Heart right ventricle (tissue), 16 donors: Measurements from ENCODE around the gene HMCN2. TPM values are rescaled to one million over a fixed set of nuclear protein-coding genes. Genes with fewer than 3 reads are reported as not detected.

ENCODE experiments used
- ATAC-seq, 8 donors: fragments of 200-7000 bp; cut with Tn5 transposase; one replicate each; pipeline ENCODE4 v1.9.1; 2020; ENCODE audit warnings: mild to moderate bottlenecking in 8 of 8, moderate library complexity in 8 of 8, moderate number of reproducible peaks in 1 of 8
- DNase-seq, 2 donors: peaks; one replicate each; pipeline ENCODE4 v3.0.0-alpha.2; 2020
- H3K27ac ChIP-seq, 10 donors: fragments of 200-600 bp; sonication (generic) in 2 of 10; one replicate each; pipeline versions ENCODE4 v1.5.0 to v1.8.0; 2020 to 2022; ENCODE audit warnings: mild to moderate bottlenecking in 3 of 10
- H3K27me3 ChIP-seq, 7 donors: fragments of 200-600 bp; one replicate each; pipeline ENCODE4 v1.8.0; 2021 to 2022; ENCODE audit warnings: mild to moderate bottlenecking in 2 of 7
- H3K36me3 ChIP-seq, 9 donors: fragments of 200-600 bp; sonication (generic) in 1 of 9; one replicate each; pipeline versions ENCODE4 v1.5.0 to v1.8.0; 2020 to 2022; ENCODE audit warnings: mild to moderate bottlenecking in 2 of 9
- H3K4me1 ChIP-seq, 9 donors: fragments of 200-600 bp; sonication (generic) in 1 of 9; one replicate each; pipeline versions ENCODE4 v1.5.0 to v1.8.0; 2020 to 2022; ENCODE audit warnings: mild to moderate bottlenecking in 4 of 9
- H3K4me3 ChIP-seq, 10 donors: fragments of 200-600 bp; sonication (generic) in 2 of 10; one replicate each; pipeline versions ENCODE4 v1.5.0 to v1.8.0; 2020 to 2022; ENCODE audit warnings: mild to moderate bottlenecking in 7 of 10, moderate library complexity in 2 of 10
- H3K9me3 ChIP-seq, 11 donors: fragments of 200-600 bp in 10 of 11; sonication (generic) in 2 of 11; one replicate each; pipeline versions ENCODE4 v1.5.0 to v1.8.0; 2013 to 2022; ENCODE audit warnings: mild to moderate bottlenecking in 2 of 11, control low read depth in 1 of 11, moderate library complexity in 1 of 11
- CTCF ChIP-seq, 9 donors: fragments of 200-600 bp; sonication (generic) in 2 of 9; IDR thresholded peaks; one replicate each; pipeline versions ENCODE4 v1.5.0 to v1.8.0; 2021 to 2022; ENCODE audit warnings: antibody characterized with exemption in 9 of 9, mild to moderate bottlenecking in 5 of 9, moderate library complexity in 1 of 9
- WGBS, 2 donors: extraction: QIAGEN DNeasy Blood & Tissue Kit; methylation state at CpG; one replicate each; pipeline ENCODE4 v1.1.7; 2013; ENCODE audit warnings: inconsistent platforms in 1 of 2; 5-methylcytosine and 5-hydroxymethylcytosine counted together
- intact Hi-C, 10 donors: fragments of 100-400 bp; cut with DNase I; formaldehyde crosslinking; loops; one replicate each; pipeline versions ENCODE4 v1.11.1 to v1.14.2; 2022
- polyA plus RNA-seq, 2 donors: library from polyadenylated mRNA; stranded (reverse); fragments of 200-250 nt; gene quantifications; one replicate each; pipeline ENCODE4 v1.2.3, GENCODE V29; 2013
- total RNA-seq, 10 donors: library from RNA; stranded (reverse); fragmentation: NEBNext Ultra II Directional in 3 of 10; extraction: Animal tissue kit (Norgen Biotek cat#: 25700) in 3 of 10; gene quantifications; one replicate each; pipeline versions ENCODE4 v1.2.1 to v1.2.4, GENCODE V29; 2021 to 2023
- donor health status: Arrhythmogenic right ventricular cardiomyopathy.
- donor health status: ischemic (EF 13 %, LVEDD 7.1; RV severe dilation, severe dysfunction).
- donor health status: healthy with polysubstance abuse.
- donor health status: DM: no; HTN: yes; CAD: no.
- donor health status: DM: no; HTN: no; CAD: no.
- donor health status: ischemic (EF 25% LVEDD 6.9; RV normal size, moderate dysfunction).
- donor health status: ischemic (EF 25% LVEDD 5.7; RV mildly dilated, moderate dysfunction).
- donor health status: healthy.
- donor health status: DM: yes; HTN: yes; CAD: no.
- donor health status: Ischemic cardiomyopathy.
- donor health status: ischemic (EF 35%, LVEDD 5.7; RV mildly dilated, moderate dysfunction).
- donor health status: nonischemic (EF 11% LVEDD 7.7; RV severe dilation, severe dysfunction).
- donor health status: DM: yes; HTN: yes; CAD: no.
- donor health status: PGD.
- donor health status: ischemic (EF 29% LVEDD 5.4; RV normal size, mild dysfunction).
- donor health status: nonischemic (EF 23%, LVEDD 6.1; RV moderate dilation, normal function).

The HMCN2 gene
- total and polyA plus RNA-seq, 12 donors = 2.6 to 10.2 (median 4.9) TPM

DNA sequence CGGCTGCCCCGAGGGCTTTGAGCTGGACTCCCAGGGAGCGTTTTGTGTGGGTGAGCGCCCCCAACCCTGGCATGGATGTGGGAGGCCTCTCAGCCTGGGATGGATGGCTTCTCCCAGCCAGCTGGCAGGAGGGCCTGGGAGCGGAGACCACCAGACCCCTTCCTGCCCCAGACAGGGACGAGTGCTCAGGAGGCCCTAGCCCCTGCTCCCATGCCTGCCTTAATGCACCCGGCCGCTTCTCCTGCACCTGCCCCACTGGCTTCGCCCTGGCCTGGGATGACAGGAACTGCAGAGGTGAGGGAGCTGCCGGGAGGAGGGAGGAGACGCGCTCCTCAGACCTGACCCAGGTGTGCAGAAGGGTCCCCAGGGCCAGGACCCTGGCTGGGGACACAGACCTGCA is 161.8 kb downstream of the HMCN2 start:
- ATAC-seq (no peak), DNase-seq (no peak)
- Histone ChIP-seq H3K27ac (peak overlapping the region in 5 of 10 donors; percentile 10 to 56 (median 29)), H3K27me3 (peaks cover 0 to 3% (median 0%) of the 10 kb centered on the region in 7 donors), H3K9me3 (no peaks in the 10 kb centered on the region), H3K4me3 (no peak overlapping the region), H3K4me1 (peaks cover 2 to 36% (median 19%) of the 10 kb centered on the region in 9 donors), H3K36me3 (peaks cover 0 to 3% (median 0%) of the 10 kb centered on the region in 9 donors)
- no peak for TF ChIP-seq CTCF (IDR thresholded peaks at IDR 0.05)
- intact Hi-C loops = no loop called here
- WGBS, 2 donors = 83 to 86% methylated on average over 12 of the region's 12 CpGs

DNA sequence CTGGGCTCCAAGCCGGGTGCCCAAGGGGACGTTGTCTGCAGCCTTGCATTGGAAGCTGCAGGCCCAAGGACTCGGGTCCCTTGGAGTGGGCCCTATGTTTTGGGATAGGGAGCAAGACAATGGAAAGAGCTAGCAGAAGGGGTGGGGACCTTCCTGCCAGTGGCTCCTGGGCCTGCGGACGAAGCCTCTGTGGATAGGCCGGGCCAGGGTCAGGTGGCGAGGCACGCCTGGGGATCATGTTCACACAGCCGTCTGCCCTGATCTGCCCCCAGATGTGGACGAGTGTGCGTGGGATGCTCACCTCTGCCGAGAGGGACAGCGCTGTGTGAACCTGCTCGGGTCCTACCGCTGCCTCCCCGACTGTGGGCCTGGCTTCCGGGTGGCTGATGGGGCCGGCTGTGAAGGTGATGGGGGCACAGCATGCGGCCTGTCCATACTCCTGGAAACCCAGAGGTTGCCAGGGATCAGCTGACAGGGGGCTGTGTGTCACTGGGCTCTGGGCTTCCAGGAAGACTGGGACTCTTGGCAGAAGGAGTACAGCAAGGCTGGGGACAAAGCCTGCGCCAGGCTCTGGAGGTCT is 162.6 kb downstream of the HMCN2 start:
- Histone ChIP-seq H3K27ac (no peak overlapping the region), H3K27me3 (peaks cover 0 to 12% (median 4%) of the 10 kb centered on the region in 7 donors), H3K9me3 (no peaks in the 10 kb centered on the region), H3K4me3 (no peak overlapping the region), H3K4me1 (peaks cover 2 to 43% (median 19%) of the 10 kb centered on the region in 9 donors), H3K36me3 (peaks cover 0 to 3% (median 0%) of the 10 kb centered on the region in 9 donors)
- DNase-seq (no peak), ATAC-seq (peak in 1 of 8 donors; percentile 40)
- TF ChIP-seq CTCF (IDR thresholded peaks at IDR 0.05) = no peak
- WGBS, 2 donors = 84% methylated on average over 20 of the region's 20 CpGs
- intact Hi-C loops = no loop called here

- Histone ChIP-seq H3K9me3 (no peaks in the 10 kb centered on the region), H3K36me3 (peaks cover 0 to 3% (median 0%) of the 10 kb centered on the region in 9 donors), H3K27me3 (peaks cover 0 to 24% (median 16%) of the 10 kb centered on the region in 7 donors), H3K4me1 (peaks cover 2 to 41% (median 23%) of the 10 kb centered on the region in 9 donors), H3K27ac (no peak overlapping the region), H3K4me3 (no peak overlapping the region)
- intact Hi-C loops = no loop called here
- ATAC-seq (no peak), DNase-seq (no peak)
- 87 to 92% methylated on average over 13 of the region's 13 CpGs for WGBS, 2 donors
- no peak for TF ChIP-seq CTCF (IDR thresholded peaks at IDR 0.05)
Measured at GRCh38 chr9:130429381-130429780, 163.8 kb downstream of the HMCN2 start.

DNA sequence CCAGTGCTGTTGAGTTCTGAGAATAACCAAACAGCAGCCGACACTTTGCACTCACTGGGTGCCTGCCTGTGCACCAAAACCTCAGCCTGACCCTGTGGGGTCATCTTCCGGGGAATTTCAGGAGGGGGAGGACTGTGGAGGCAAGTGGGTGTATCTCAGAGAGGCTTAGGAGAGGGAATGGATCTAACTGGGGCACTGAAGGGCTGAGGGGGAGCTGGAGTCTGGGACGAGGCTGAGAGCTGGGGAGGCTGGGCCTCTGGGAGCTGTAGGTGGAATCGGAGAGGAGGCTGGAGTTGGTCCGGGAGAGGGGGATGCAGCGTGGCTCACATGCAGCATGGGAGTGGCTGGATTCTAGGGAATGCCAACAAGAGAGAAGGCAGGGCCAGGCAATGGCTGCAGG is 164.3 kb downstream of the HMCN2 start:
- DNase-seq (no peak), ATAC-seq (no peak)
- no peak for TF ChIP-seq CTCF (IDR thresholded peaks at IDR 0.05)
- Histone ChIP-seq H3K27me3 (peaks cover 0 to 26% (median 18%) of the 10 kb centered on the region in 7 donors), H3K36me3 (no peaks in the 10 kb centered on the region), H3K4me1 (peaks cover 2 to 41% (median 23%) of the 10 kb centered on the region in 9 donors), H3K9me3 (no peaks in the 10 kb centered on the region), H3K4me3 (no peak overlapping the region), H3K27ac (no peak overlapping the region)
- WGBS, 2 donors = 90 to 94% methylated on average over 6 of the region's 6 CpGs
- intact Hi-C loops = loop anchor here in 1 of 10 donors (10.0 kb wide), 1 partner anchor 55 kb away; no protein-coding TSS in a partner anchor
